ENCODE measurements around the gene CPVL. TPM values are rescaled to one million over a fixed set of nuclear protein-coding genes. Genes with fewer than 3 reads are reported as not detected.

CPVL gene
- total RNA-seq, 1 donor from 2014 or later = 23.2 TPM

DNA sequence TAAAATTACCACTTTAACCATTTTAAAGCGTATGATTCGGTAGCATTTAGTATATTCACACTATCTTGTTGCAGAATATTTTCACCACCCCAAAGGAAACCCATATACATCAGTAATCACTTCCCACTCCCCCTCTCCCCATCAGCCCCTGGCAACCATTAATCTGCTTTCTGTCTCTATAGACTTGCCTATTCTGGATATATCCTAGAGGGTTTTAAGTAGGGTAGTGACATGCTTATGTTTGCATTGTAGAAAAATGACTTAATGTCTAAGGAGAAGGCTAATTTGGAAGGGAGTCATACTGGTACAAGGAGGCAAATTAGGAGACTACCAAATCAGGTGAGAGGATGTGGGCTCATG is 145.6 kb downstream of the CPVL start:
- no peak for DNase-seq (ENCODE audit: low read depth)

DNA sequence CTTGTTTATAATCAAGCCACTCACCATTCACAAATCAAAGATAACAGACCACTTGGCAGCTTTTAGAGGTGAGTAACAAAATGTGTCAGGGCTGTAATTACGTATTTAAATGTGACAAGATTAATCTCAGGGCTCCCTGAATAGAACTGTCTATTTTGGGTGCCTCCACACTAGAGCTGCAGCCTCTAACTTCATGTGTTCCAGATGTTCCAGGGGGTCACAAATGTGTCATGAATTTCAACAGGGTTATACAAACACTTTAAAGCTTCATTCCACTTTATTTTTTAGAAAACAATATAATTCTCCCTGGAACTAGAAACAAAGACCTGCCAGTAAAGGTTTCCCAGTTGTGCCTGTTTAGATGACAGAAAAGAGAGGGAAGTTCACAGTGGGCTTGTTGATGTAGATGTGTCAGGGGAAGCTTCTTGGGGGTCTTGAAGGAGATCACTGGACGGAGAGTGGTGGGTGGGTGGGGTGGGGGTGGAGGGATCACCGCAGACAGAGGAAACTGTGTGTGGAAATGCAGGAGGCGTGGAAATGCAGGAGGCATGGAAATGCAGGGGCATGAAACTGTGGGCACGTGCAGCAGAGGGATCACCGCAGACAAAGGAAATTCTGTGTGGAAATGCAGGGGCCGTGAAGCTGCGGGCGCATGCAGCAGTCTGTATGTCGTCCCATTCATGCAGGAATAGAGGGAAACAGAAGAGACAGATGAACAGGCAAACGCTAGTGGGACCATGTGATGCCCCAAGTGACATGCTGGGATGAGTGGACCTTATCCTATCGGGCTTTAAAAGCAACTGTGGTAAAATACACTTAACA is 146.2 kb downstream of the CPVL start:
- no peak for DNase-seq (ENCODE audit: low read depth)

DNA sequence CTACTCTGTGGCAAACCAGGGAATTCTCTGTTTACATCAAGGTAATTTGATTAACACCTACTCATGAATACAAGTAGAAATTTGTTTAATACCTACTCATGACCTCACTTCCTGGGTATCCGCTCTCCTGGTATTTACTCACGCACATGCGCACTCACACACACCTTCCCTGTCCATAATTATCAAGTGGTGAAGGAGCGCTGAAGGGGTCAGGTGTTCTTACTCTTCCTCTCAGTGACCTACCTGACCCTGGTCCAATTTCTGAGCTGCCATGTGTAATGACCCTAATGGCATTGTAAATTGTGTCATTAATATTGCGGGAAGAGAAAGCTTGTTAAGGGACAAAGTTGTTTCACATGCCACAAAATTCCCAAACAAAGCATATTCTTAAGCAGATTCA is 146.9 kb downstream of the CPVL start:
- no peak for DNase-seq (ENCODE audit: low read depth)

DNA sequence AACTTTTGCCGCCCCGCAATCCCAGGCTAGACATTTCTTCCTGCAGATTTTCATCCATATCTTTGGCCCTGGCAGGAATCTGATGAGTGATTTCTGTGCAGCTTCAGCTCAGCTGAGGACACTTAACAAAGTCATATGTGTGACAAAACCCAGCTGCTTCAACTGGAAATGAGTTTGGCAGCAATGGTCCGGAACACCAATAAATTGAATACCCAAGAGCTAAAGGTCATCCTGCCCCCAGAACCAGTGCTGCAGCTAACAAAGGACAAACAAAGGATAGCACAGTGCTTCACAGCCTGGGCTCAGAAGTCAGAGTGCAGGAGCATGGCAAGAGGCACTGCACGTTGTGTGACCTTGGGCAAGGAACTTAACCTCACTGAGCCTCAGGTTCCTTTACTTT is 148.2 kb downstream of the CPVL start:
- DNase-seq (ENCODE audit: low read depth) = no peak

DNA sequence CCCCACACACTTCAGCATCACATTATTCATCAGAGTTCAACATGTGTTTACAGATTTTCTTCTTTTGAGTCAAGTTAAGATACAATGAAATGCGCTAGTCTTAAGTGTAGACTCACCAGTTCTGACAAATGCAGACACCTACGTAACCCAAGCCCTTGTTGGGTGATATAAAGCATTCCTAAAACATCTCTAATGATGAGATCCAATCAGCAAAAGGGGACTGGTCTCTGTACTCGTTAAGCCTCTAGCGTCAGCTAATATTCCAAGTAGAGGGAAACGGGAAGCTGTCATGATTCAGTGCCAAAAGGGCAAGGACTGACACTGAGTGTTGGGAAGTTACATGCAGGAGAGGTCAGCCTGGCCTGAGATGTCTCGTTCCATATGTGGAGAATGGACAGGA is 149.5 kb downstream of the CPVL start:
- no peak for DNase-seq (ENCODE audit: low read depth)

DNA sequence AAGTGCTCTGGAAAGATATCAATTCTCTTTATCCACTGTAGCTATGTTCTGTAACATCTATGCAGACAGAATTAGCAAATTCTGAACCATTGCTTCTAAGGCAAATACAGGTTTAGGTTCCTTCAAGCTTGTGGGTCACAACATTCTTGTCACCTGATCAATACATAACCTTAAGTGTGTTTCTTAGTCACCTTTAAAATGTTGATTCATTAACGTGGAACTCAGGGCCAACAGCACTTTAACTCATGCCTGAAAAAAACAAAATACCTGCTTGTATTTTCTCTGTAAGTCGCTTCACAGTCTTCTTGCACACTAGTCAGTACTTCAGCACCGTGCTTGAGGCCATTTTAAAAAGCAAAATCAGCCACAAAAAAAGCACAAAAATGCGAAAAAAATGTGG is 153.0 kb downstream of the CPVL start:
- DNase-seq (ENCODE audit: low read depth) = peak; percentile 61

DNA sequence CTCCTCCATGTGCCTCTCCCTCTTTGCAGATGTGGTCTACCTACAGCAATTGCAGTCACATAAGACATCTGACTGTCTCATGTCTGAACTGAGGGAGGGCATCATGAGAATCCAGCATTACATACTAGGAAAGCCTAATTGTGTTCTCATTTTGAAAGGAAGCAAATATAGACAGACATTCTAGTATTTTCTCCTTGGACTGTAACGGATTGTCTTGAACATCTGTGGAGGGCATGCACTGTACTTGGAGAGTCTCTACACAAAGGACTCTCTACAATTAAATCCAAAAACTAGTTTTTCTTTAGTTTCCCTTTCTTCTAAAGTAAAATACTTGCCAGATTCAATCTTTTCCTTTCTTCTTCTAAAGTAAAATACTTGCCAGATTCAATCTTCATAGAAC is 153.5 kb downstream of the CPVL start:
- no peak for DNase-seq (ENCODE audit: low read depth)

DNA sequence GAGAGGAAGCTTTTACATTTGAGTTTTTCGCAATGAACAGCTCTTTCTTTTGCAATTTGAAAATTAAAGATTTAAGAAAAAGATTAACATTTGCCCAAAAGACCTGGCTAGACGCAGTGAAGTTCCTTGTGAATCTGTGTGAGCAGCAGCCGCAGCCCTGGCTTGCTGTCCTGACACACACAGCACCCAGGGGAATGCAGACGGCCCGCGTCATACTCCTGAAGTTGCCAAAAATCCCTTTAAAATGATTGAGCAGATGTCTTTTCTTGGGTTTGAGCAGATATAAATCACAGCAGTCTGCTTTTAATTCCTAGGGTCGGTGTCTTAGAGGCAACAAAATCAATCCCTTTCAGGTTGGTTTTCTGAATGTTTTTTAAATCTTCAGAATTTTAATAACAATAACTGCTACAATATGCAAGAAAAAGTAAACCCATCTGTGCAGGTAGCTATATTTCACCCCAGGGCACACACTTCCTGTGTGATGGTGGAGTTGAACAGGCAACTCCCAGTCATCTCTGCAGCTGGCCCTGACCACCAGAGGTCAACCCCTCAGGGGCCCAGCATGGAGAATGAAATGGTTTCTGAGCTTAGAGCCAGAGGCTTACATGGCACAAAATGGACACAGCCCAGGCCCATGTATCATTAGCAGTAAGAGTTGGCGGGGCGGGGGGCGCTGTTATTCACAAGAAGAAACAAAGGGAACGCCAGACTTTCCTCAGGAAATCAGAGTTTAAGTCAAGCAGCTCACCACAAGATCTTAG is 156.0 kb downstream of the CPVL start:
- no peak for DNase-seq (ENCODE audit: low read depth)

DNA sequence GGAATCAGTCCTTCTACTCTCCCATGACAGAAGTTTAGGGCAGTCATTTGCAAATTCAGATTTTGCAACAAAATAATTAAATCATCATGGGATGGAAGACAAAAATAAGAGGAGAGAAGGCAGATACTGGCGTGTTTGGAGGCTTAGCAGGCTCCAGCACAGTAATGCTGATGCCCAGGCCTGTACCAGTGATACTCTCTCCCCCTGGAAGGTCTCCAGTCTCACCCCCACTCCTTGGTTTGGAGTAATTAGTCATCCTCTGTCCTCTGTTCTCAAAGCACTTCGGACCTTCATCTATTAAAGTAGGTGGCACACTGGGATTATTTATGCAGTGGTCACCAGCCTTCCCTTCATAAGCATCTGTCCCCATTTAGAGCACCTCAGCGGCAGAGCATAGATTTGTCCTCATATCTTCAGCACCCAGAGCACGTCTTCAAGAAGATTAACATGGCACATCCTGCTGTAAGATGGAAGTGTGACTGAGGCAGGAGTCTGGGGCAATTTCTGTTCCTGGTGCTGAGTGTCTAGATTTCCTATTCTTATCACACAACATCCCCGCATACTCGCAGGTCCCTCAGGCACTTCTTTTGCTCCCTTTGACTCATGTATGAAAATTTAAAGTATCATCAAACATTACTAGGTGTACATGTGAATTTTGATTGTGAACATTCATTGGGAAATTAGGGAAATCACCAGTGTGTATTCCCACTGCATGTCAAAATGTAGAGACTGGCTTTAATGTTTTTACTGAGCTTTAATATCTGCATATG is 156.9 kb downstream of the CPVL start:
- DNase-seq (ENCODE audit: low read depth) = no peak

DNA sequence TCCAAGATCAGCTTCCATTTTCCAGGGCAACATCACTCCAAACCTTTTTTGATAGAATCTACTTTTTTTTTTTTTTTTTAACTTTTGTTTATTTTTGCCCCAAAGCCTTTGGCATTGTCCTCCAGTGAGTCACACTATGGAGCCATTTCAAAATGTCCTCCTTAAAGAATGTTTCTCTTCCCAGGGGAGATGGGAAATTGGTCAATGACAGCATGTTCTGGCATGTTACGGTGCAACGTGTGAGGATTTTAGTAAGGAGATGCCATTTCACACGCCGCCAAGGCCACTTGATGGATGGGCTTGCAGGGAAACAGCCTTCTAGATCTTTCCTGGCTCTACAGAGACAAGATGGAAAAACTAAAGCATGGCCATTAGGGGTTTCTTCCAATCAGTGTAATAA is 157.5 kb downstream of the CPVL start:
- peak; percentile 85 for DNase-seq (ENCODE audit: low read depth)

DNA sequence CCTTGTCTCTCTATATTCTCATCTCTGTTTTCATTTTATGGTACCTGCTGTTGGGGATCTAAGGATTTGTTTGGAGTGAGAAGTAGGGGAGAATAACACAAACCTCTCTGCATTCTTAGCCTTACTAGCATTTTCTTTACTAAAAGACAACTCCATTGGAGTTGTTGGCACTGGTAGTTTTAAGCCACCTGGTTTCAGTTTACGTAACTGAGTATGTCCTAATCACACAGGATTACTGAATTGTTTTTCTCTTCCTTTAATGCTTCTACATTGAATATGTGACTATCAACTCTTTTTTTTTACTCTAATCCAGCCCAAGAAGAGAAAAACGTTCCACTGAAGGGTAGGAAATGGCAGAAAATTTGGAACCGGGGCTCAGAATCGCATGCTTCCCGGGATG is 158.2 kb downstream of the CPVL start:
- DNase-seq (ENCODE audit: low read depth) = no peak

DNA sequence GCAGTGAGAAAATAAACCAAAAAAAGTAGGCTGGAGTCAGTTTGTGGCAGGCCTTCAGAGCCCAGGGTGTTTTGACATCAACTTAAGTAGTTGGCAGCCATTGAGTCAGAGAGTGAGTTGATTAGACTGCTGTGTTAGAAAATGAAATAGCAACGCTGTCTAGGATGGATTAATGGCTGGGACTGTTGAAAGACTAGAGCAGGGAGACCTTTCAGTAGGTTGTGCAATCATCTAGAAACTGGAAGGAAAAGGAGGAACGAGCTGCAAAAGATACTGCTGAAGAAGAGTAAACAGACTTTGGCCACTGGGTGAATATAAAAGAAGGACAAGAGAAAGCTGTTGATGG is 159.6 kb downstream of the CPVL start:
- DNase-seq (ENCODE audit: low read depth) = peak; percentile 67

DNA sequence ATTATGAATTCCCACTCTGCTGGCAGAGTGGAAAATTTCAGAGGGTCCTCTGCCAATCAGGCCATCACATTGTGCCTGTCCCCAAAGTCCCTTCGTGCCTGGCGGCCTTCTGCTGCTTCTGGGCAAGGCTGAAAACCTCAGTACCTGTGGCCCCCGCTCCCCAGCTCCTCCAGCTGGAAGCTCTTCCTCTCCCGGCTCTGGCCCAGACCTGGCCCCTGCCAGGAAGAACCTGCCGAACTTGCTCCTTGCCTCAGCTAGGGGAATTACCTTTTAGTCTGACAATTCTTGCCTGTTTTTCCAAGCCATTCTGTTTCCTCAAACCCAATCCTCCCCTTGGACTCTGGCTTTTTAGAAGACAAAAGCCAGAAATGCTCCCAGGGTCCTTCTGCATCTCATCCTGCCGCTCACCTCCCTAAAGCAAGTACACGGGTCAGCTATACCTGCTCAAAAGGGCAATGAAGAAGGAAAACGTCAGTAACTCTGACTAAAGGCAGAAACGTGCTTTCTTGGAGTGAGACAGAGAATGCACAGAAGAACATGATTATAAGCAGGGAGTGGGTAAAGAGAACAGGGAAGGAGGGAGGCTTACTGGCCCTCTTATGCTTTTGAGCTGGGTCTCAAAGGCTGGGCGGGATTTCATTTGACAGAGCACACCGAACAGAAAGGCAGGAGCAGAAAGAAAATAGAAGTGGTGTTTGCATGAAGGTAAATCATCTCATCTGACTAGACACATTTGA is 160.1 kb downstream of the CPVL start:
- DNase-seq (ENCODE audit: low read depth) = no peak

DNA sequence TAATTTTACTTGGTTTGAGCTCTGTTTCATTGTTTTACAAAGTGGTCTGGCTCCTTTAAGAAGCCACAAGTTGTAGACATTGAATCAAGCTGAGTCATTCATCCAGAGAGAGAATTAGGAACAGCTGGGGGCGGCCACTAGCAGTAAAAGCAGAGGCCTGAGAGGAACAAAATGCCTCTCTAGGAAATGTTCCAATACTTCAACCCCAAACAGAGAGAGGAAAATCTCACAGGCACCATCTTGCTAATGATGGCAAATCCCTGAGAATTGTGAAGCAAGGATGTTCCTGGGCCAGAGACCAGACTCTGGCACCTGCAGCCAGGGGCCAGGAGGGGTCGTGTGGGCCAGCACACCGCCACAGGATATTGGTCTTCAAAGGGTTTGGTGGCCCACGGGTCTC is 161.7 kb downstream of the CPVL start:
- DNase-seq (ENCODE audit: low read depth) = peak; percentile 85

DNA sequence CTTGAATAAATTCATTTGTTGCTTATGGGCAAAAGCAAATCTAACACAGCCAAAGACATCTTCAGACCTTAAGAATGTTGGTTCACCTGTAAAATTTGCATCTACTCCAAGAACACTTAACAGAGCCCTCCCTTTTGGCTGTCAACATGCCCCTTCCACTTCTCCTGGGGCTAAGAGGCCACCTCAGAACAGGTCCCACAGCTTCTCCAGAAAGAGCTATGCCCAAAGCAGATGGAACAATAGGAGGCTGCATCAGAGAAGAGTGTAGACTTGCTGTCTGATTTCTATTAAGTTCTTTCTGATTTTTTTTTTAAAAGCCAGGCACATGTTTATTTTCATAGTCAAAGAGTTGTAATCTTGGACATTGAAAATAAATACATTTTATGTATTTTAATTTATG is 162.1 kb downstream of the CPVL start:
- DNase-seq (ENCODE audit: low read depth) = no peak

DNA sequence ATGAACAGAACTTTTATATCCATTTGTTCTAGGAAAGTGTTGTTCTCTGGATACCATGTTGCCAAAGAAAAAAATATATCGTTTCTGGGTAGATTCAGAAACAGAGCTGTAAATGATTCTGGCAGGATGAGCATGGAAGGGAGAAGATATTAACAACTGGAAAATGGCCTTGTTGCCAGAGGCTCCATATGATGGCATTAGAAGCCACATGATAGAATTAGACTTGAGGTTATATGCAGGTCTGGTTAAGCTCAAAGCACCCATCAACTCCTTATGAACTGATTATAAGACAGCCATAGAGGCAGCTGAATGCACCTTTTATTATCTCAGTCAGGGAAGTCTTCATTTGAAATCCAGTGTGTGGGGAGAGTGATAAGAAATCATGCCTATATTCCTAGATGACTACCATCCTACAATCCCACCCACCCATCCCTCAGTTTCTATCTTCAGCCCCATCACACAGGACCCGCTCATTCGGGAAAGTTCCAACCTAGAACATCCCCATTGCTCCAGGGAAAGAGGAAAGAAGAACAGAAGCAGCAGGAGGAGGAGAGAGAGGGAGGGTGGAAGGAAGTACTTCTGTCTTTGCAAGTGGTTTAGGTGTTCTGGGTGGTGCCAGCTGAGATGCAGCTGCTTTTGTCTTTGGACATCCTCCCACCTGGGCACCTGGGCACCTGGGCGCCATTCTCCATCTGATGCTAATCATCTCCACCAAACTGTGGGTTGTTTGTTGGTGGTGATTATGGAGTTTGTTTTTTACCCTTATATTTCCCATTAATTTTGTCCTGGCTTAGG is 162.7 kb downstream of the CPVL start:
- DNase-seq (ENCODE audit: low read depth) = no peak

DNA sequence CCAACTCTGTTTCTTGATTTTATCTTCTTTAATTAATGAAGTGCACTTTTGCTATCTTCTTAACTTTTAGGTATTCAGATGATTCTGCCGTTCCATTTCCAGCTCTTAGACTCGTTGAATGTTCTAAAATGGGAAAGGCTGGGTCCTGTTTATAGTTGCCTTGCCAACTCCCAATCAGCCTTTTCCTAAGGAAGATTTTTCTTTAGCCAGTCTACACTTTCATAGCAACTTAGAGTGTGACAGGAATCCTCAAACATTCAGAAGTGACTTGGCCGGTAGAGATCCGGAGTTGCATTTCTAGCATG is 165.2 kb downstream of the CPVL start:
- DNase-seq (ENCODE audit: low read depth) = no peak

DNA sequence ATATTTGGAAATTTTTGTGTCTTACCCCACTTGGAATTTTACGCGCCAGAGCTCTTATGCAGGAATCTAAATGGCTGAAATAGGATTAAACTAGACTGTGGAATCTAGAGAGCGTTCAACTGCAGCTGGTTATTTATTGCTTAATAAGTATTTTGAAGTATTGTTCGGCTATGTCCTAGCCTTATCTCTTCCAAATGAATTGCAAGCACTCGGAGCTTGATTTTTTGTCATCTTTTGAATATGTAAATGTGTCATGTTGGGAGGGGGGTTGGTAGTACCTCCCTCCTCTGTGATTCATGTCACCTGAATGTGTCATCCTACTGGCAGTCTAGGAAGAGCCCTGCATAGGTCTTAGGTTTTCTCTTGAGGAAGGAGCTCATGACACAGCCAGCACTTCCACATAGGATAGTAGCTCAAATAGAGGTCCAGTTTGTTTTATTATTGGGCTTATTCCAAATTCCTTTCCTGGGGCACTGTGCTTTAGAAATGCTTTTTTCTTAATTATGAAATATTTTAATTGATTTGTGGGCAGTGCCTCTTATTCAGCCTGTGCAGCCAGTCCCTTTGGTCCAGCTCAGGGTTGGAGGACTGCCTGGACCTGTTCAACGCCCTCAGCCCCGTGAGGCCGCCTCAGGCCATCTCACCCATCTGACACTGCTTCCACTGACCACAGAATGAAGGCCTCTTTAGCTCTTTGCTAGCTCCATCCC is 165.7 kb downstream of the CPVL start:
- DNase-seq (ENCODE audit: low read depth) = no peak

DNA sequence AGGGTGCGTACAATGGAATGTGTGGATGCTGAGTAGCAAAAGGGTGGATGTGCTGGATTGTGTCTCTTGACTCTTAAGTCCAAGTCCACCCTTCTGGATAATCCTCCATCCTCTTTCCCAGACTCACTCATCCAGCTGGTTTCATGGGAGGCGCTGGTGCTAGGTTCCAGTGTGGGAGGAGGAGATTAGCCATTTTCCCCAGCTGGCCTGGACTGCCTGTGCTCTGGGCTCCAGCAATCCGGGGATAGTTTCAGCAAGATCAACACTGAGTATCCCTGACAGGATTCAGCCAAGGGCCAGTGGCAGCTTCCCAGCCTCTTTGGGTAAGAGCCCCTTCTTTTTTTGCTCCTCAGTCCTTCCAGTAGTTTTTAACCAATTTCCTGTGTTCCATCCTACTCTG is 166.6 kb downstream of the CPVL start:
- no peak for DNase-seq (ENCODE audit: low read depth)

DNA sequence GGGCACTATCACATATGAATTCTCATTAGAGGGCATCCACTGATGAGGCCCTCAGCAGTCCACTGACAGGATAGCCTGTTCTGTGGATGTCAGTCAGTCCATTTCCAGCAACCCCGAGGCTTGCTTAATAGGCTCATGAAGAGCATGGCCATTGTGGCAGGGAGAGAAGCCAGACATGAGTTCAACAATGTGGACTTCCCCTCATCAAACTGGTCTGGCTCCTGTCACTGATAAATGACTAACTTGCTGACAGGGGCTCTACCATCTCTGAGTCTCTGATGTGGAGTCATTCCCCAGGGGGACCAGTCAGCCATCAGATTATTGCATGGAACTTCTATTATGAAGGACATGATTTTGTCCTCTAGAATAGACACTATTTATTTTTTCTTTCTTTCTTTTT is 168.5 kb downstream of the CPVL start:
- DNase-seq (ENCODE audit: low read depth) = no peak

DNA sequence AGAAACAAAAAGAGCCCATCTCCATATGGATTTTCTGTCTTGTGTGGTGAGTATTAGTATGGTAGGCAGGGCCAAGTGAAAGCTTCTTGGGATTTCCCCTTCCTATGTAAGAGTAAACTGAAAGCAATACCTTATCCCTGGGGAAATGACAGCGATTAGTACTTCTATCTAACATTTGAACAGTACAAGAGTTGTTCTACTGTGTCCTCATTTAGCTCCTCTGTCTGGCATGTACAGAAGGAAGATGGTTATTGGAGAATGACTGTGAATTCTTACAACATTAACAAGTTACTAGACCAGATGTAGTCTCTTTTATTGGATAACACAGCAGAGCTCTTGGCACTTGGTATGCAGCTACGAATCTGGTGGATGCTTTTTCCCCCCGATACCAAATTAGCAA is 170.3 kb downstream of the CPVL start:
- no peak for DNase-seq (ENCODE audit: low read depth)
